ENCODE results near the gene TXNL4A.

TXNL4A gene

GRCh38 chr18:79979843-79980242, 8.5 kb downstream of the TXNL4A start:
- TF ChIP-seq POLR2A (IDR thresholded peaks at IDR 0.05; ENCODE audit: extremely low read depth, insufficient read length) (no peak), MAX (IDR thresholded peaks at IDR 0.05; ENCODE audit: low read depth, low read length) (no peak), MYC (IDR thresholded peaks at IDR 0.05; ENCODE audit: low read depth, low read length) (no peak), CTCF (IDR thresholded peaks at IDR 0.05; ENCODE audit: low read depth, low read length) (no peak)
- H3K4me3 ChIP-seq (ENCODE audit: low read depth, low read length), result no peak overlapping the region
- DNase-seq (ENCODE audit: low read depth), result no peak

- H3K4me3 ChIP-seq (ENCODE audit: low read depth, low read length), result no peak overlapping the region
- TF ChIP-seq MAX (IDR thresholded peaks at IDR 0.05; ENCODE audit: low read depth, low read length) (no peak), POLR2A (IDR thresholded peaks at IDR 0.05; ENCODE audit: extremely low read depth, insufficient read length) (no peak), CTCF (IDR thresholded peaks at IDR 0.05; ENCODE audit: low read depth, low read length) (no peak), MYC (IDR thresholded peaks at IDR 0.05; ENCODE audit: low read depth, low read length) (no peak)
- no peak for DNase-seq (ENCODE audit: low read depth)
Measured at GRCh38 chr18:79975985-79976680, 12.2 kb downstream of the TXNL4A start.

- TF ChIP-seq POLR2A (IDR thresholded peaks at IDR 0.05; ENCODE audit: extremely low read depth, insufficient read length), result no peak
- TF ChIP-seq MAX (IDR thresholded peaks at IDR 0.05; ENCODE audit: low read depth, low read length), result no peak
- TF ChIP-seq MYC (IDR thresholded peaks at IDR 0.05; ENCODE audit: low read depth, low read length), result no peak
- no peak for TF ChIP-seq CTCF (IDR thresholded peaks at IDR 0.05; ENCODE audit: low read depth, low read length)
- H3K4me3 ChIP-seq (ENCODE audit: low read depth, low read length), result no peak overlapping the region
- DNase-seq (ENCODE audit: low read depth), result no peak
Measured at GRCh38 chr18:79975043-79975442, 13.3 kb downstream of the TXNL4A start.

GRCh38 chr18:79974025-79974654, 14.2 kb downstream of the TXNL4A start:
- TF ChIP-seq MAX (IDR thresholded peaks at IDR 0.05; ENCODE audit: low read depth, low read length) (no peak), CTCF (IDR thresholded peaks at IDR 0.05; ENCODE audit: low read depth, low read length) (no peak), MYC (IDR thresholded peaks at IDR 0.05; ENCODE audit: low read depth, low read length) (no peak), POLR2A (IDR thresholded peaks at IDR 0.05; ENCODE audit: extremely low read depth, insufficient read length) (no peak)
- no peak overlapping the region for H3K4me3 ChIP-seq (ENCODE audit: low read depth, low read length)
- no peak for DNase-seq (ENCODE audit: low read depth)

GRCh38 chr18:79973517-79973916, 14.8 kb downstream of the TXNL4A start:
- H3K4me3 ChIP-seq (ENCODE audit: low read depth, low read length), result no peak overlapping the region
- DNase-seq (ENCODE audit: low read depth), result no peak
- no peak for TF ChIP-seq CTCF (IDR thresholded peaks at IDR 0.05; ENCODE audit: low read depth, low read length)
- no peak for TF ChIP-seq POLR2A (IDR thresholded peaks at IDR 0.05; ENCODE audit: extremely low read depth, insufficient read length)
- TF ChIP-seq MYC (IDR thresholded peaks at IDR 0.05; ENCODE audit: low read depth, low read length), result no peak
- no peak for TF ChIP-seq MAX (IDR thresholded peaks at IDR 0.05; ENCODE audit: low read depth, low read length)

Measured in NB4 (cell line).